ENCODE results near the gene C14orf132.

C14orf132 gene

DNA sequence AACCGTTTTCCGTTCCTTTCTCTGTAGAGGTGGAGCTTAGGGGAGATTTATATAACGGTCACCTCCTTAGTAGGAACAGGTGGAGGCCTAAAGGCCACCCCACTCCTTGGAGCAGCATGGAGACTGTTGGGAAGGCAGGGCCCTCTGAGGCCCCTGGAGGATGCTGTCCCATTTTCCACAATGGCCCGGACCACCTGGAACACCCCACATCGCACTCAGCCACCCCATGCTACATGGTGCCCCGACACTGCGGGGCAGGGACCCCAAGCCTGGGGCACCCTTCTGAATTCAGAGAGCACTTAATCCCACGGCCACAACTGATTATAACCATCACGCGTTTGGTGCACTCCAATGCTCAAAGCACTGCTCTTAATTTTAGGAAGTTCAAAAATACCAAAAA is 41.4 kb downstream of the C14orf132 start:
- no peak overlapping the region for H3K9ac ChIP-seq (ENCODE audit: low read depth, low read length, poor library complexity, severe bottlenecking)
- no peak overlapping the region for H3K4me3 ChIP-seq (ENCODE audit: low read length, poor library complexity, severe bottlenecking)
- no peaks in the 10 kb centered on the region for H3K27me3 ChIP-seq (ENCODE audit: insufficient read depth, low read length, poor library complexity, severe bottlenecking)
- no peak overlapping the region for H2AFZ ChIP-seq (ENCODE audit: low read length)
- H3K36me3 ChIP-seq (ENCODE audit: insufficient read depth, low read length) = no peaks in the 10 kb centered on the region
- no peaks in the 10 kb centered on the region for H3K9me2 ChIP-seq (replicated peaks; ENCODE audit: low read depth, low read length)
- no peaks in the 10 kb centered on the region for H3K4me1 ChIP-seq (ENCODE audit: insufficient read depth, low read length, poor library complexity, severe bottlenecking)
- no peaks in the 10 kb centered on the region for H3F3A ChIP-seq (ENCODE audit: low read depth)
- no peaks in the 10 kb centered on the region; the same call in 1 of the 2 replicates for H3K9me3 ChIP-seq (ENCODE audit: insufficient read depth, low read depth, low read length)
- TF ChIP-seq, protein P1, sequence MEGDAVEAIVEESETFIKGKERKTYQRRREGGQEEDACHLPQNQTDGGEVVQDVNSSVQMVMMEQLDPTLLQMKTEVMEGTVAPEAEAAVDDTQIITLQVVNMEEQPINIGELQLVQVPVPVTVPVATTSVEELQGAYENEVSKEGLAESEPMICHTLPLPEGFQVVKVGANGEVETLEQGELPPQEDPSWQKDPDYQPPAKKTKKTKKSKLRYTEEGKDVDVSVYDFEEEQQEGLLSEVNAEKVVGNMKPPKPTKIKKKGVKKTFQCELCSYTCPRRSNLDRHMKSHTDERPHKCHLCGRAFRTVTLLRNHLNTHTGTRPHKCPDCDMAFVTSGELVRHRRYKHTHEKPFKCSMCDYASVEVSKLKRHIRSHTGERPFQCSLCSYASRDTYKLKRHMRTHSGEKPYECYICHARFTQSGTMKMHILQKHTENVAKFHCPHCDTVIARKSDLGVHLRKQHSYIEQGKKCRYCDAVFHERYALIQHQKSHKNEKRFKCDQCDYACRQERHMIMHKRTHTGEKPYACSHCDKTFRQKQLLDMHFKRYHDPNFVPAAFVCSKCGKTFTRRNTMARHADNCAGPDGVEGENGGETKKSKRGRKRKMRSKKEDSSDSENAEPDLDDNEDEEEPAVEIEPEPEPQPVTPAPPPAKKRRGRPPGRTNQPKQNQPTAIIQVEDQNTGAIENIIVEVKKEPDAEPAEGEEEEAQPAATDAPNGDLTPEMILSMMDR (conservative IDR thresholded peaks at IDR 0.05; ENCODE audit: low read length) = no peak
- no peak for TF ChIP-seq EZH2phosphoT487 (IDR thresholded peaks at IDR 0.05; ENCODE audit: borderline replicate concordance)
- H4K20me1 ChIP-seq (ENCODE audit: insufficient read depth, low read length, poor library complexity, severe bottlenecking) = no peaks in the 10 kb centered on the region
- H3K79me2 ChIP-seq (ENCODE audit: insufficient read depth, low read length) = no peaks in the 10 kb centered on the region
- H3K4me2 ChIP-seq (ENCODE audit: low read depth, low read length, poor library complexity, severe bottlenecking) = no peak overlapping the region

DNA sequence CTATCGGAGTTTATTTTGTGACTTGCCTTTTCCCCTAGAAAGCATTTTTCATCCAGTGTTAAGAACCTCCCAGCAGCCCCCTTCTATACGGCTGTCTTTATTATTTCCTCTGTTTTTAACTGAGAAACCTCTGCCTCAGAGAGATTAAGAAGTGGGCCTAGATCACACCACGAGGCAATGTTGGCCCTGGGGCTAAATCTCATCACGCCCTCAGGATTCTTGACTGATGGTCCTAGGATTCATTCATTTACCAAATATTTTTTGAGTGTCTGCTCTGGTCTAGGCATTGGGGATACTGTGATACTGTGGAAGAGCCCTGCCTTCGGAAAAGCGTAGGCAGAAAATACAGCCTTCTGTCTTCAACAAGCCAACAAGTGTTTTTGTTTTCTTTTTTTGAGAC is 42.1 kb downstream of the C14orf132 start:
- no peaks in the 10 kb centered on the region for H3K27me3 ChIP-seq (ENCODE audit: insufficient read depth, low read length, poor library complexity, severe bottlenecking)
- no peak overlapping the region for H3K4me3 ChIP-seq (ENCODE audit: low read length, poor library complexity, severe bottlenecking)
- no peaks in the 10 kb centered on the region for H3F3A ChIP-seq (ENCODE audit: low read depth)
- no peaks in the 10 kb centered on the region for H3K36me3 ChIP-seq (ENCODE audit: insufficient read depth, low read length)
- H2AFZ ChIP-seq (ENCODE audit: low read length) = no peak overlapping the region
- H3K79me2 ChIP-seq (ENCODE audit: insufficient read depth, low read length) = no peaks in the 10 kb centered on the region
- H3K4me1 ChIP-seq (ENCODE audit: insufficient read depth, low read length, poor library complexity, severe bottlenecking) = no peaks in the 10 kb centered on the region
- H3K4me2 ChIP-seq (ENCODE audit: low read depth, low read length, poor library complexity, severe bottlenecking) = no peak overlapping the region
- no peaks in the 10 kb centered on the region; the same call in 1 of the 2 replicates for H3K9me3 ChIP-seq (ENCODE audit: insufficient read depth, low read depth, low read length)
- H3K9me2 ChIP-seq (replicated peaks; ENCODE audit: low read depth, low read length) = no peaks in the 10 kb centered on the region
- no peak for TF ChIP-seq EZH2phosphoT487 (IDR thresholded peaks at IDR 0.05; ENCODE audit: borderline replicate concordance)
- TF ChIP-seq, protein P1 (conservative IDR thresholded peaks at IDR 0.05; ENCODE audit: low read length) = no peak
- H4K20me1 ChIP-seq (ENCODE audit: insufficient read depth, low read length, poor library complexity, severe bottlenecking) = no peaks in the 10 kb centered on the region
- no peak overlapping the region for H3K9ac ChIP-seq (ENCODE audit: low read depth, low read length, poor library complexity, severe bottlenecking)

DNA sequence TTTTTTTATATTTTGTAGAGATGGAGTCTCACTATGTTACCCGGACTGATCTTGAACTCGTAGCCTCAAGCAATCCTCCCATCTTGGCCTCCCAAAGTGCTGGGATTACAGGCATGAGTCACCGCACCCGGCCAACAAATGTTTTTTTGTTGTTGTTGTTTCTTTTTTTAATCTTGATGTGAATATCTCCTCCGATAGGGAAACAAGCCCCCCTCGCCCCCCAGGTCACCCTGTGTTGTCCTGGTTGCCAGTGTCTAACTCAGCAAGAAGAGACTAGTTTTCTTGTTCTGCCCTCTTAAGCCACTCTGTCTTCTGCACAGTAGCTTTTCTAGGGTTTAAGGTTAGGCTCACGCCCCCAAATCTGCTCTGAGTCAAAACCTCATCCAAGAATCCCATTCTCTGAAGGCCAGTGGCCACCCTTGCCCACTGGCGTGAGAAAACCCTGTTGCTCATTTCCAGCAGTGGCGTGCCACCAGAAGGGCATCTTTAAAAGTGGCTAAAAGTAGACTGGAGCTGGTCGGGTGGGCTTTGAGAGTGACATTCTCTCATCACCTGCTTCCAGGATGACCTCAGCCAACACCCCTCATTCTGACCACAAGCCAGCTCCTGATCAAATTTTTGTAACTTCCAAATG is 42.7 kb downstream of the C14orf132 start:
- Histone ChIP-seq H2AFZ (ENCODE audit: low read length) (no peak overlapping the region), H3K79me2 (ENCODE audit: insufficient read depth, low read length) (no peaks in the 10 kb centered on the region), H3K36me3 (ENCODE audit: insufficient read depth, low read length) (no peaks in the 10 kb centered on the region), H3K4me2 (ENCODE audit: low read depth, low read length, poor library complexity, severe bottlenecking) (no peak overlapping the region), H3K4me3 (ENCODE audit: low read length, poor library complexity, severe bottlenecking) (no peak overlapping the region), H3K4me1 (ENCODE audit: insufficient read depth, low read length, poor library complexity, severe bottlenecking) (no peaks in the 10 kb centered on the region), H3K9ac (ENCODE audit: low read depth, low read length, poor library complexity, severe bottlenecking) (no peak overlapping the region), H3K27me3 (ENCODE audit: insufficient read depth, low read length, poor library complexity, severe bottlenecking) (no peaks in the 10 kb centered on the region), H3K9me2 (replicated peaks; ENCODE audit: low read depth, low read length) (no peaks in the 10 kb centered on the region), H4K20me1 (ENCODE audit: insufficient read depth, low read length, poor library complexity, severe bottlenecking) (no peaks in the 10 kb centered on the region), H3F3A (ENCODE audit: low read depth) (no peaks in the 10 kb centered on the region), H3K9me3 (ENCODE audit: insufficient read depth, low read depth, low read length) (no peaks in the 10 kb centered on the region; the same call in 1 of the 2 replicates)
- TF ChIP-seq EZH2phosphoT487 (IDR thresholded peaks at IDR 0.05; ENCODE audit: borderline replicate concordance) = no peak
- TF ChIP-seq, protein P1 (conservative IDR thresholded peaks at IDR 0.05; ENCODE audit: low read length) = no peak
